DMS53 treated with DMSO at 0.1 percent for 48 hours (cell line): ENCODE results near the gene BCAP31.
"Not testable (repeated sequence)": the region's sequence is repeated elsewhere in the genome, so short reads cannot be mapped to it uniquely, and the experiment has no call there.

ENCODE experiments used
- DNase-seq: peaks from one replicate; lab custom pipeline; 2025; ENCODE audit not compliant: unreplicated experiment; lab: John Stamatoyannopoulos, UW

Gene BCAP31

GRCh38 chrX:153736071-153736820 is 12.1 kb upstream of the BCAP31 start:
- DNase-seq = no peak

- no peak for DNase-seq
Measured at GRCh38 chrX:153735274-153735673, 11.1 kb upstream of the BCAP31 start.

GRCh38 chrX:153734871-153735270 is 10.7 kb upstream of the BCAP31 start:
- no peak for DNase-seq

DNA sequence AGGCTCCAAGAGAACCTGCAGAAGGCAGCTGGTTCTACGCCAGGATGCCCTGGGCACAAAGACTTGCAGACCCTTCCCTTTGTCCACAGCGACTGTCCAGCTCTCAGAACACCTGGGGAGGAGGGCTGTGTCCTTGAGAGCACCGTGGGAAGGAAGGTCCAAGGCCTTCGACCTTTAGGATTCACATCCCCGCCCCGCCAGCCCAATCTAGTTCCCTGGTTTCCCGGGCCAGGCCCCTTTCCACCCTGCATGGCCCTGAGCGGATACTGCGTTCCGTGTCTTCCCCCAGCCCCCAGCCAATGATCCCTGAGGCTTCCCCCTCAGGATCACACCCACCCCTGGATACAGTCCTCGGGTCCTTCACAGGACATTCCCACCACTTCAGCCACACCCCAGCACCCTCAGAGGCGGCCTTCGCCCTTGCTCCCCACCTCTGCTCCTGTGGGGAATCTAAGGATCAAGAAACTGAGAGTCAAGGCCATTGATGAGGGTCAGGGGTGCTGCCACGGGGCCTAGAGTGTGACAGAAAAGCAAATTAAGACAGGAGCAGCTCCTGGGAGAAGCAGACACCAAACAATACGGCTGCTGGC is 9.6 kb upstream of the BCAP31 start:
- DNase-seq = no peak

DNA sequence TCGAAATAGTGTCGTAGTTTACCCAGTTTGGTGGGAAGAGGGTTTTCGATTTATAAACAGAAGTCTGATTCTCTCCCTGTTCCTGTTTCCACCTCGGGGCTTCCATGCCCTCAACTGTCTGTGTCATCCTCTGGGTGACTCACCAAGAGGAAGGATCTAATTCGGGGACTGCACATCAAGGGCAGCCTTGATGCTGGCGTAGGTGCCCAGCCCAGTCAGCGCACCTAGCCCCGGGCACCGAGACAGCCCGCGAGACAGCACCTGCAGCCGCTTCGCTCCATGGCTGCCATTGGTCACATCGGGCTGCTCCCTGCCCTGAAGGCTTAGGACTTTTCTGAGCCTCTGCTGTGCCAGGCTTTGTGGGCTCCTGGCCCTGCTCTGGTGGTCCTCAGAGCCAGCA is 8.2 kb upstream of the BCAP31 start:
- no peak for DNase-seq

DNA sequence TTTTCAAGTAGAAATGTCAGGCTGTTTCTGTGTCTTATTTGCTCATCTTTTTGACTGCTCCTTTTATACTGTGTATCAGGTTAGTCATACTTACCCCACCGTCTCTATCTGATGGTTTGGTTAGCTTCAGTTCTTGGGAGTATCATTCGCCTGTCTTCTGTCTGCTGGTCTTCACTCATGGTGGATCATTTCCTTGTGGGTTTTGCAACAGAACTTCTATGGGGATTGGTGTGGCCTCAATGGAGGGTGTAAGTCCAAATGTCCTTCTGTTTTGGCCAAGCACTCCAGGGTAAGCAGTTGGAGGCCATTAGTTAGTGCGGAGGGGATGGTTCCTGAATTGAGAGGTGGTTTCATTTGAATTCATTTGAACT is 7.6 kb upstream of the BCAP31 start:
- no peak for DNase-seq

GRCh38 chrX:153731117-153731844 is 7.1 kb upstream of the BCAP31 start:
- no peak for DNase-seq

DNA sequence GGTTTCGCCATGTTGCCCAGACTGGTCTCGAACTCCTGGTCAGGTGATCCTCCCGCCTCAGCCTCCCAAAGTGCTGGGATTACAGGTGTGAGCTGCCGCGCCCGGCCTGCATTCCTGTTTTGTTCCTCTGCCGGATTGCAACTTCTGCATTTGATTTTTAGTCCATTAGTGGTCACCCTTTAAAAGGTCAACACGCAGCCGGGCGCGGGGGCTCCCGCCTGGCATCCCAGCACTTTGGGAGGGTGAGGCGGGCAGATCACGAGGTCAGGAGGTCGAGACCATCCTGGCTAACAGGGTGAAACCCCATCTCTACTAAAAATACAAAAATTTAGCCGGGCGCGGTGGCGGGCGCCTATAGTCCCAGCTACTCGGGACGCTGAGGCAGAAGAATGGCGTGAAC is 5.9 kb upstream of the BCAP31 start:
- not testable (repeated sequence) for DNase-seq

- DNase-seq = no peak
Measured at GRCh38 chrX:153728951-153729631, 4.9 kb upstream of the BCAP31 start.

- DNase-seq = no peak
Measured at GRCh38 chrX:153728095-153728494, 3.9 kb upstream of the BCAP31 start.

- no peak for DNase-seq
Measured at GRCh38 chrX:153727123-153727931, 3.1 kb upstream of the BCAP31 start.

DNA sequence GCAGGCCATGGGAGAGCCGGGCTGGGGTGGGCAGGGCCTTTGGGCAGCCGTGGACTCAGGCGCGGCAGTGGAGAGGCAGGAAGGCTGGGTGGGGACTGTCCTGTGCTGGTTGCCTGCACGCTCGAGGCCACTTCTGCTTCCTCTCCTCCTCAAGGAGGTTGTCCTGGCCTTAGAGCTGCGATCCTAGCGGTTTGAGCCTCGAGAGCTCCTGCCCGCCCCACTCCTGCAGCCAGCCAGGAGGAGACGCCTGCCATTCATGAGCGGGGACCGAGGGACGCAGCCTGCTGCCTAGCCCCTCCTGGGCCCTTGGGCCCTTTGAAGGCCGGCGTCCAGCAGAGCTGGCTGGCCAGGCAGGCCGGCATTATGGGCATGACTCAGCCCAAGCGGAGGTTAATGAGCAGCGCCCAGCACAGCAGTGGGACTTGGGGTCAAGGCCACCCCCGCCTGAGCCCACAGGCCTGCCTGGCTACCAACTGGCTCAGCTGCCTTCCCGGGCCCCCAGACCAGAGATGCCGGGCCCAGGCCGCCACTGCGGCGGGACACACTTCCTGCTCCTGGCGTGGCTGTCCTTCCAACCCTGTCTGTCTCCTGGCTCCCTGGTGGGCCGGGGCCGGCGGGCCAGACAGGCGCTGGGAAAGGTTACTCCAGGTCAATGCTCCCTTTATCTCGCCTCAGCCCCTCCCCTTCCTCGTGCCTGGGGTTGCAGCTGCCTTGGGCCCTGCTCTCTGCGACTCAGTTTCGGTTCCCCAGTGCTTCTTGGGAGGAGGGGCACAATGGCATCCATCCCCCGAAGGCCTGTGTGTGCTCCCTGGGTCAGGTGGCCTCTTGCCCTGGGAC is 2.3 kb upstream of the BCAP31 start:
- DNase-seq = peak; percentile 11

GRCh38 chrX:153725832-153726285 is 1.7 kb upstream of the BCAP31 start:
- DNase-seq = no peak

DNA sequence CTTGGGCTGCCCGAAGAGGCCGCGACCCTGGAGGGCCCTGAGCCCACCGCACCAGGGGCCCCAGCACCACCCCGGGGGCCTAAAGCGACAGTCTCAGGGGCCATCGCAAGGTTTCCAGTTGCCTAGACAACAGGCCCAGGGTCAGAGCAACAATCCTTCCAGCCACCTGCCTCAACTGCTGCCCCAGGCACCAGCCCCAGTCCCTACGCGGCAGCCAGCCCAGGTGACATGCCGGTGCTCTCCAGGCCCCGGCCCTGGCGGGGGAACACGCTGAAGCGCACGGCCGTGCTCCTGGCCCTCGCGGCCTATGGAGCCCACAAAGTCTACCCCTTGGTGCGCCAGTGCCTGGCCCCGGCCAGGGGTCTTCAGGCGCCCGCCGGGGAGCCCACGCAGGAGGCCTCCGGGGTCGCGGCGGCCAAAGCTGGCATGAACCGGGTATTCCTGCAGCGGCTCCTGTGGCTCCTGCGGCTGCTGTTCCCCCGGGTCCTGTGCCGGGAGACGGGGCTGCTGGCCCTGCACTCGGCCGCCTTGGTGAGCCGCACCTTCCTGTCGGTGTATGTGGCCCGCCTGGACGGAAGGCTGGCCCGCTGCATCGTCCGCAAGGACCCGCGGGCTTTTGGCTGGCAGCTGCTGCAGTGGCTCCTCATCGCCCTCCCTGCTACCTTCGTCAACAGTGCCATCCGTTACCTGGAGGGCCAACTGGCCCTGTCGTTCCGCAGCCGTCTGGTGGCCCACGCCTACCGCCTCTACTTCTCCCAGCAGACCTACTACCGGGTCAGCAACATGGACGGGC is 1.0 kb upstream of the BCAP31 start:
- DNase-seq = peak; percentile 16

DNA sequence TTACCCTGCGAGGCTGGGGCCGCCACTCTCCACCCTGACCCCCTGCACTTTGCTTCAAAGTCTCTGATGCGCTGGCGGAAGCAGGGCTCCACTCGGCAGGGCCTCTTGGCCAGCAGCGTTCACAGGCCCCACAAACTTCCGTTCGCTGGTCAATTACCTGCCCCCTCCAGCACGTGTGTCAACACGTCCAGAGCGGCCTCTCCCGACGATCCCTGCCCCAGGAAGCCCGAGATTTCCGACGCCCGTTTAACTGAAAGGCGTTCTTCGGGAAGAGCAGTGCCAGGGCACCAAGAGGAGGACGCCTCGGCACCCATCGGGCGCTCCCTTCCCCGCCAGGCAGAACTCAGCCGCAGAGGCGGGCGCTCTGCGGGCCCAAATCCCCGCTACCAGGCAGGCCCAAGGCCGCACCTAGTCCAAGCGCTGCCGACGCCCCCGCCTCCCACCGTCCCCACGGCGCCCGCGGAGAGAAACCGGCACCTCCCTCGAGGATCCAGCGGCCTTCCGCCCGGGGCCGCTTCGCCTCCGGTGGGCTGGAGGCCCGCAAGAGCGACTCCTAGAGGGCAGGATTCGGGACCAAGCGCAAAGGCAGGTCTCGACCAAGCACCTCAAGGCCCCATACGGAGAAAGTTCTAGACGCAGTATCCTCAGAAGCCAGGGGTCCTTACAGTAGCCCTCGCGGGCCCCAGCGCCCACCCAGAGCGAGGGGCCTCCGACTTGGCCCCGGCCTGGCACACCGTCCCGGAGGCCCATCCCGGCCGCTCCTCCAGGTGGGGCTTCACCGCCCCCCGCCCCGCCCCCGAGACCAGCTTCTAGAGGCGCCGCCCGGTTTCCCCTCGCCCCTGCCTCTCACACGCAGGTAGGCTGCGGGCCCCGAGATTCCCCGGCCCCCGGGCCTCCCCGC is 586 bp downstream of the BCAP31 start:
- peak; percentile 24 for DNase-seq

GRCh38 chrX:153722704-153723350 is 1.4 kb downstream of the BCAP31 start:
- DNase-seq = no peak

DNA sequence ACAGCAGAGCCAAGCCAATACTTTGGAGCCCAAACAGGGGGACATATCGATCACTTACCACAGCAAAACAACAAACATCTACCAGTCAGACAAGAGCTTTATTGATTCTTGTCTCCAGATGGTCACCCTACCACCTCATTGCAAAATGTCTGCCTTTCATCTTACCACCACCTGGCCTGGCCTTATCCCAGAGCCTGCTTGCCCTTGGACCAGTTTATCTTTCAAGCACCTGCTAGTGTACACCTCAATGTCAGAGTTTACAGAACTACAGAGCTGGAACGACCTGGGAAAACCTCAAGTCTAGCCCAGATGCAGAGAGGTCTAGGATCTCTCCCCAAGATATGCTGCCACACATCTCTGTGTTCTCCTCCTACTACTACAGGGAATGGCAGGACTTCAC is 4.5 kb downstream of the BCAP31 start:
- DNase-seq = no peak

- DNase-seq = no peak
Measured at GRCh38 chrX:153719238-153719637, 4.9 kb downstream of the BCAP31 start.
